Measurements from ENCODE around the gene LZTR1.

LZTR1 gene

DNA sequence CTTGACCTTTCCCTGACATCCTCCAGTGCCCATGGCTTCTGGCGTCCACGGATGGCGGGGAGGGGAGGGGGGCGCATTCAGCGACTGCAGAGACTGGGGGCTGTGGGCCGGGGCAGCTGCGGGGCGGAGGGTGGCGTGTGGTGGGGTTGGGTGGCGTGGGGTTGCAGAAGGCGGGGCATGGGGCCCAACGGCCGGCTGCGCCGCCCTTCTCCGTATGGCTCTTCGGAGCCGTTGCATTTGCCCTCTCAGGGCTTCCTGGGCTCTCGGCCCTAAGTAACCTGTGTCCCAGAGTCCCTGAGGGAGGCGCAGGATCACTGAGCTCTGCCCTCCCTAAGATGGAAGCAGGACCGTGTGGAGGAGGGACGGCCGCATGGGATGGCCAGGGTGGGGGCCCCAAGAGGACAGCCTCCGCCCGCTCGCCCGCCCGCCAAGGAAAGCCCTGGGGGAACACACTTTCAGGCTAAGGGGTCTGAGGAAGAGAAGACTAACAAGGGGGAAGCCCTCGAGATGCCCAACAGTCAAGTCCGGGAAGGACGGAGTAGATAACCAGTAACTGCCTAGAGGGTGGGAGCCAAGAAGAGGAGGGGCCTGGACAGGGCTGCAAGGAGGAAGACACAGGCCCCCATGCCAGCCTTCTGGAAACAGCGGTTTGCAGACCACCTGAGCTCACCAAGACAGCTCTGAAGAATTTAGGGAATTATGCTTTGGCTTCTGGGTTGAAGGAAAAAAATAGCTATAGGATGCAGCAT is 24.2 kb upstream of the LZTR1 start:
- peaks cover 41% of the 10 kb centered on the region for H3K27me3 Mint-ChIP-seq
- no peak for DNase-seq
- peak; percentile 41 for ATAC-seq
- peaks cover 40% of the 10 kb centered on the region for H3K4me1 Mint-ChIP-seq
- H3K9me3 Mint-ChIP-seq: no peaks in the 10 kb centered on the region
- peak overlapping the region; percentile 41 to 67 for H3K27ac Mint-ChIP-seq
- peak overlapping the region; percentile 71 to 83 for H3K4me3 Mint-ChIP-seq

- Mint-ChIP-seq H3K4me3 (no peak overlapping the region), H3K27me3 (peaks cover 61% of the 10 kb centered on the region), H3K9me3 (no peaks in the 10 kb centered on the region), H3K27ac (no peak overlapping the region), H3K4me1 (peaks cover 43% of the 10 kb centered on the region)
- DNase-seq: no peak
- no peak for ATAC-seq
These were observed 22.3 kb upstream of the LZTR1 start for GRCh38 chr22:20959578-20960461.

- no peaks in the 10 kb centered on the region for H3K9me3 Mint-ChIP-seq
- no peak overlapping the region for H3K27ac Mint-ChIP-seq
- peaks cover 69% of the 10 kb centered on the region for H3K27me3 Mint-ChIP-seq
- DNase-seq (no peak), ATAC-seq (no peak)
- no peak overlapping the region for H3K4me3 Mint-ChIP-seq
- peaks cover 44% of the 10 kb centered on the region for H3K4me1 Mint-ChIP-seq
These were observed 21.5 kb upstream of the LZTR1 start for GRCh38 chr22:20960609-20961008.

DNA sequence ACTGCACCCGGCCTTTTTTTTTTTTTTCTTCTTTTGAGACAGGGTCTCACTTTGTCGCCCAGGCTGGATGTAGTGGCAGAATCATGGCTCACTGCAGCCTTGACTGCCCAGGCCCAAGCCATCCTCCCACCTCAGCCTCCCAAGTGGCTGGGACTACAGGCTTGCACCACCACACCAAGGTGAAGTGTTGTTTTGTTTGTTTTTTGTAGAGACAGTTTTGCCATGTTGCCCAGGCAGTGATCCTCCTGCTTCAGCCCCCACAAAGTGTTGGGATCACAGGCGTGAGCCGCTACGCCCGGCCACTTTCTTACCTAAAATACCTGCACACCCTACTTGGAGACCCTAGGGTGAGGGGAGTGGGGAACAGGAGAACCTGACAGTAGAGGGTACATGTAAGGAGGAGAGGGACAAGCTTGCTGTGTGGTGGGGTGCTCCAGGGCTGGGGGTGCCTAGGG is 19.6 kb upstream of the LZTR1 start:
- Mint-ChIP-seq H3K27me3 (peaks cover 59% of the 10 kb centered on the region), H3K4me3 (no peak overlapping the region), H3K27ac (no peak overlapping the region), H3K9me3 (no peaks in the 10 kb centered on the region), H3K4me1 (peaks cover 29% of the 10 kb centered on the region)
- no peak for ATAC-seq
- DNase-seq: no peak

GRCh38 chr22:20963201-20964052 is 18.7 kb upstream of the LZTR1 start:
- H3K4me1 Mint-ChIP-seq: peaks cover 24% of the 10 kb centered on the region
- DNase-seq: no peak
- H3K27me3 Mint-ChIP-seq: peaks cover 50% of the 10 kb centered on the region
- H3K27ac Mint-ChIP-seq: no peak overlapping the region
- H3K9me3 Mint-ChIP-seq: no peaks in the 10 kb centered on the region
- ATAC-seq: no peak
- peak overlapping the region in 1 of 2 donors; percentile 7 for H3K4me3 Mint-ChIP-seq

DNA sequence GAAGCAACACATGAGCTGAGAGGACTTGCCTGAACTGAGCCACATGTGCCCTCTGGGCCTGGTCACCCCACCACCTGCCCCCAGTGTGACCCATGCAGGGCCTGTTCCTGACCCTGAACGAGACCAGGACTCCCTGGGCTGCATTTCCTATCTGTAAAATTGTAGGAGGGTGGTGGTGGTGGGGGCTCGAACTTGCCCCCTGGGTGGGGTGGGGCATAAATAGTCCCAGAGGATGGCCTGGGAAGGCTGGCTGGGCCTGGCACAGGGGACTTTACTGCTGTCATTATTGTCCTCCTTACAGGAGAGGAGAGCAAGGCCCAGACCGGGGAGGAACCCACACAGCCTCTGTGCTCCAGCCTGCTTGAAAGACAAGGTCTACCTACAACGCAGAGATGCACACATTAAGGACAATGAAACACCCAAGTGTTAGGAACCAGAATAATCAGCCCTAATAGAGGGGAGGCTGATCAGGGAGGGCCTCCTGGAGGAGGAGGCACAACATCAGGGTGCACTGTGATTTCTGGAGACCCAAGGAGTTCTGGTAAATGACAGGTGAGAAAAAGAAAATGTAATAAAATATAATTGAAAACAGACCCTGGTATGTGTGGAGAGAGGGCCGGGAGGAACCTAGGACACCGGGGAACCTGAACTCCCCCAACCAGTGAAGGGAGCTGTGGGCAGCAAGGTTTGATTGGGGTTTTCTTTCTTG is 17.9 kb upstream of the LZTR1 start:
- Mint-ChIP-seq H3K27me3 (peaks cover 45% of the 10 kb centered on the region), H3K4me1 (peaks cover 26% of the 10 kb centered on the region), H3K9me3 (no peaks in the 10 kb centered on the region), H3K4me3 (peak overlapping the region; percentile 78 to 84), H3K27ac (peak overlapping the region; percentile 22 to 85)
- ATAC-seq (peak; percentile 22), DNase-seq (no peak)

GRCh38 chr22:20964799-20965103 is 17.3 kb upstream of the LZTR1 start:
- Mint-ChIP-seq H3K4me1 (peaks cover 26% of the 10 kb centered on the region), H3K27ac (peak overlapping the region; percentile 22 to 85), H3K27me3 (peaks cover 45% of the 10 kb centered on the region), H3K9me3 (no peaks in the 10 kb centered on the region), H3K4me3 (peak overlapping the region; percentile 78 to 84)
- ATAC-seq: peak; percentile 25
- no peak for DNase-seq

DNA sequence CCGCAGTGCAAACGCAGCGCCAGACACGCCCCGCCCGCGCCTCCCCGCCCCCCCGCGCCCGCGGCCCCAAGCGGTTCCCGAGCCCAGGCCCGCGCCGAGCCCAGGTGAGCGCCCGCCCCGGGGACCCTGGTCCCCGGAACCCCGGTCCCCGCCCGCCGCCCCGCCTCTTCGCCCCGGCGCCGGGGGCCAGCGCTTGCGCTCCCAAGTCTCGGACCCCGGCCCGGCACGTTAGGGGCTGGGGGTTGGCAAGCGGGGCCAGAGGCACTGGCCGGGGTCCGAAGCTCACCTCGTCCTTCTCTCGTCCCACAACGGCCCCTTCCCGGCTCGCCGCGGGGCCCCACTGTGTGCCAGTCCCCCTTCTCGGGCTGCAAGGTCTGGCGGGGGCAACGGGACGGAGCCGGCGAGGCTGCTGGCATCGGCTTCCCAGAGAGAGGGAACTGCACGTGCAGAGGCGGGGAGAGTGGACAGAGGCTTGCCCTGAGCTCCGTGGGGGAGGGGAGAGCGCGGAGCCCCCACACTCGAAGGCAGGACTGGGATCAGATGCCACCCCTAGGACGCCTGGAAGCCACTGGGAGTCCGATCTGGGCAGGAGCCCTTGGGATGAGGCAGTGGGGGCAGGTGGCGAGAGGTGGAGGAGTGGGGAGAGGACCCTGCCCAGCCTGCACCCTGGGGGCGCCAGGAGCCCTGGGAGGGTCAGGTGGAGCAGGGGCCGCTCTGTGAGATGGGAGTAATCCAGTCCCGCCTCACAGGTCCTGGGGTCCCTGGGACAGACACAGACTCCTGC is 16.8 kb upstream of the LZTR1 start:
- Mint-ChIP-seq H3K27me3 (peaks cover 40% of the 10 kb centered on the region), H3K4me3 (peak overlapping the region; percentile 72 to 80), H3K4me1 (peaks cover 26% of the 10 kb centered on the region), H3K9me3 (no peaks in the 10 kb centered on the region), H3K27ac (no peak overlapping the region)
- ATAC-seq (no peak), DNase-seq (no peak)

DNA sequence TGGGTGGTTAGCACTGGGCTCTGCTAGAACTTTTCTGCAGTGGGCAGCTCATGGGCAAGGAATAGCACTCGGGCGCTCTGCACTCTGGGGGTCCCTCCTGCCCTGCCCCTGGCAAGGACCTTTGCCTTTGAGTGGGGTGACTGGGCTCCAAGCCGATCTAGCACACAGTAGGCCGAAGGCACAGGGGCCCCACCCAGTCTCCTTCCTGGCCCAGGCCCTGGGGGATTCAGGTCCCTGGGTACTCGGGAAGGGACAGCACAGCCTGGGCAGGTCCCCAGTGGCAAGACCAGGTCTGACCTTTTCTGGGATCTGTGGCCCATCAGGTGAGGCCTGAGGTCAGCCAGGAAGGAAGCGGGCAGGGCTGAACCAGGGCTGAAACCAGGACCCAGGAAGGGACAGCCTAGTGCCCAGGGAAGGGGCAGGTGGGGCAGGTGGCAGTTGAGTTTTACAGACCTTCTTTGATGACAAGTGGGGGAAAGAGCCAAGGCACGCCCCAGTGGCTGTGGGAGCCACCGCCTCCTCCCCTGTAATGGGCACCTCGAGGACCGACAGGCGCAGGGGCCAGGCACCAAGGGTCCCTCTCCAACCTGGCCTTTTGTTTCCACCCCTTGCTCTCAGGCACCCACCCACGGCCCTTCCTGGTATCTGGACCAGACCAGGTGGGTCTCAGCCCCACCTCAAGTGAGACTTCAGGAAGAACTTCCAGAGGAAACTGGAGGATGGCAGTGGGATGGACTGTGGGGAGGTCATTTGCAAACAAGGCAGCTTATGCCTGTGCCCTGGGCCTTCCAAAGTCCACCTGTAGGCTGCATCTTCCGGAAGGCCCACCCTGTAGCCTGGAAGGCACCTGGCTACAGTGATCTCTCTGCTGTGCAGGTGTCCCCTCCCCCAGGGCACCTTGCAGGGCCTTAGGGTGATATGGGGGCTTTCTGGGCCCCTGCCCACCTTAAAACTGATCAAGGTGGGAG is 15.9 kb upstream of the LZTR1 start:
- H3K9me3 Mint-ChIP-seq: no peaks in the 10 kb centered on the region
- peaks cover 34% of the 10 kb centered on the region for H3K27me3 Mint-ChIP-seq
- ATAC-seq: no peak
- peaks cover 26% of the 10 kb centered on the region for H3K4me1 Mint-ChIP-seq
- H3K4me3 Mint-ChIP-seq: peak overlapping the region; percentile 45 to 80
- H3K27ac Mint-ChIP-seq: no peak overlapping the region
- DNase-seq: no peak

- ATAC-seq (no peak), DNase-seq (no peak)
- Mint-ChIP-seq H3K27me3 (peaks cover 34% of the 10 kb centered on the region), H3K4me1 (peaks cover 18% of the 10 kb centered on the region), H3K27ac (no peak within 1 kb of the TSS), H3K4me3 (no peak within 1 kb of the TSS), H3K9me3 (no peaks in the 10 kb centered on the region)
These were observed 15.0 kb upstream of the LZTR1 start, which contains the start of gene AIFM3 for GRCh38 chr22:20966883-20967696. AIFM3 (plus strand) TSS chr22:20967255; CDS start chr22:20967945, 690 bp downstream.

DNA sequence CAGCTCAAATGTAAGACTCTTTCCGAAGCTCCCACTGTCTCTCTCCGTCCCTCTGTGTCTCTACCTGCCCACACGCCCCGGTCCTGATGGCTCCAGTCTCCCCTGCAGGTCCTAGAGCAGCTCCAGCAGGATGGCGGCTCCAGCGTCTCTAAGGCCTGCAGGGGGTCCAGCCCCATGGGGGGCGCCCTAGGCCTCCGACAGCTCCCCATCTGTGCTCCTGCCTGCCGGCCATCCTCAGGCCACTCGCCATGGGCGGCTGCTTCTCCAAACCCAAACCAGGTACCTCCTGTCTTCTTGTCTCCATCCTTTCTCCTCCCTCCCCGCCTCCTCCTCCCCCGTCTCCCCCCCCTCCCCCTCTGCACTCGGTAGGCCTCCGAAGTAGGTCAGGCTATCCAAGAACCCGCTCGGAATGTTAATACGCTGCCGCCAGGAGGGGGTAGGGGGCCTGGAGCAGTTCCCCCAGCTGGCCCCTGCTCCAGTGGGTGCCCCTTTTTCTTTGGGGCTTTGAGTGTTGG is 14.3 kb upstream of the LZTR1 start:
- DNase-seq (no peak), ATAC-seq (no peak)
- no peak overlapping the region for H3K27ac Mint-ChIP-seq
- peaks cover 16% of the 10 kb centered on the region for H3K4me1 Mint-ChIP-seq
- H3K27me3 Mint-ChIP-seq: peaks cover 34% of the 10 kb centered on the region
- no peak overlapping the region for H3K4me3 Mint-ChIP-seq
- no peaks in the 10 kb centered on the region for H3K9me3 Mint-ChIP-seq

DNA sequence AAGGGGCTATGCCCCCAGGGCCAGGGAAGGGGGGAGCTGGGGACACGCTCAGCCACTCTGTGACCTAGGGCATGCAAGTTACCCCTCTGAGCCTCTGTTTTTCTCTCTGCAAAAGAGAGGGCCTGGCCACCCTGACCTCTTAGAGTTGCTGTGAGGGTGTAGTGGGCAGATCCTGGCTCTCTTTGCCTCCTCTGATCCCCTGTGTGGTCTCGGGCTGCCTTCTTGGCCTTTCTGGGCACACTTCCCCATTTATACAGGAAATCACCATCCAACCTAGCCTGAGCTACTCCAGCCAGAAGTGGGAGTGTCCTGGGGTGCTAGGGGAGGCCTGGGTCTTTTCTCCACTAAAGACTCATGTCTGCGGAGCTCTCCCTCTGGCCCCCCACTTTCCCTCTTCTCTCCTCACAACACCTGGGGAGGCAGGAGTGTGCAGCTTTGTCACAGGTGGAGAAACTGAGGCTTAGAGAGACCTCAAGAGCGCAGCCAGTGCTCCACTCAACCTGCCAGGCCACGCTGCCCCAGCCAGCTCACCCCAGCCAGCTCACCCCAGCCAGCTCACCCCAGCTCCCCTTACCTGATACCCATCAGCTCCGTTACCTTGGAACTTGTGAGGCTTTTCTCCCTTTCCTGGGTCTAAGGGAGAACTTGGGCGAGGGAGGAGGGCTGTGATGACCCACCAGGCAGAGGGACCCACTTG is 13.7 kb upstream of the LZTR1 start:
- Mint-ChIP-seq H3K27me3 (peaks cover 28% of the 10 kb centered on the region), H3K9me3 (no peaks in the 10 kb centered on the region), H3K4me1 (peaks cover 16% of the 10 kb centered on the region), H3K27ac (peak overlapping the region; percentile 25 to 59), H3K4me3 (no peak overlapping the region)
- ATAC-seq (no peak), DNase-seq (no peak)
